ENCODE results near the gene SHC3. TPM values are rescaled to one million over a fixed set of nuclear protein-coding genes. Genes with fewer than 3 reads are reported as not detected.

SHC3 gene
- total and polyA plus RNA-seq, 2 of the 4 experiments (the other 2 are of a cell fraction), result 4.5 to 13.3 TPM

GRCh38 chr9:88995627-88996026 is 183.0 kb downstream of the SHC3 start:
- CTCF ChIA-PET, result interaction anchor here (0.6 kb wide), 1 partner anchor 421 kb away, joined by 7 read pairs; no protein-coding TSS in a partner anchor
- in situ Hi-C loops (cut with MboI; ENCODE audit: low sequenced_read_pairs) (loop anchor here (10.0 kb wide), 1 partner anchor 221 kb away; no protein-coding TSS in a partner anchor), dilution Hi-C loops (cut with HindIII; ENCODE audit: low sequenced_read_pairs, unreplicated experiment) (loop anchor here (25.0 kb wide), 1 partner anchor 358 kb away; no protein-coding TSS in a partner anchor), intact Hi-C loops (cut with micrococcal nuclease) (loop anchor here (2.0 kb wide), 1 partner anchor 273 kb away; no protein-coding TSS in a partner anchor)
- no TSS peak for BruUV-seq (replicated peaks)
- no peak overlapping the region for H4K91ac ChIP-seq (ENCODE audit: insufficient read depth, low read depth, low read length)
- H3K18ac ChIP-seq (ENCODE audit: low read depth, low read length), result 0 out of 2 replicates have a peak overlapping the region, but pooled peaks have one; percentile 34
- POLR2A ChIA-PET (ENCODE audit: unreplicated experiment), result no interaction called here
- peaks cover 32% of the 10 kb centered on the region for H3K36me3 ChIP-seq (ENCODE audit: control insufficient read depth, insufficient read depth, low read length)
- no peak overlapping the region for H2AK9ac ChIP-seq (replicated peaks; ENCODE audit: low read depth, low read length, poor library complexity)
- H3K9me1 ChIP-seq (ENCODE audit: insufficient read depth, low read length), result peaks cover 25% of the 10 kb centered on the region
- no peak overlapping the region for H4K5ac ChIP-seq (ENCODE audit: low read depth, low read length)
- H3K4me2 ChIP-seq (ENCODE audit: low read depth, low read length), result no peak overlapping the region; the same call in 1 of the 2 replicates
- H2BK15ac ChIP-seq (ENCODE audit: low read depth, low read length), result no peak overlapping the region
- no peak overlapping the region for H3K14ac ChIP-seq (replicated peaks; ENCODE audit: low read depth, low read length)
- peaks cover 33 to 62% of the 10 kb centered on the region in 2 experiments for H3K79me1 ChIP-seq (ENCODE audit: low read depth in 1 of 2, low read length in 2 of 2)
- no peaks in the 10 kb centered on the region for H3K9me3 ChIP-seq (ENCODE audit: control insufficient read depth, insufficient read depth, low read length)
- H3K4me1 ChIP-seq (ENCODE audit: control insufficient read depth, insufficient read depth, low read length), result peaks cover 23% of the 10 kb centered on the region
- no peak overlapping the region for H2BK5ac ChIP-seq (ENCODE audit: low read depth, low read length, poor library complexity, severe bottlenecking)
- H2AK5ac ChIP-seq (ENCODE audit: low read depth, low read length), result no peak overlapping the region; the same call in 1 of the 2 replicates
- H3K4me3 ChIP-seq (ENCODE audit: insufficient read depth, low read depth, low read length), result no peak overlapping the region
- no peak overlapping the region for H2AFZ ChIP-seq (replicated peaks; ENCODE audit: low read length, poor library complexity)
- TF ChIP-seq NFE2L2 (IDR thresholded peaks at IDR 0.05; ENCODE audit: low read depth, low read length) (no peak), MAZ (IDR thresholded peaks at IDR 0.05; ENCODE audit: borderline replicate concordance, low read depth, low read length) (no peak), POLR2A (IDR thresholded peaks at IDR 0.05; ENCODE audit: low read depth, low read length) (no peak), CEBPB (IDR thresholded peaks at IDR 0.05; ENCODE audit: low read depth, low read length) (no peak), RCOR1 (IDR thresholded peaks at IDR 0.05; ENCODE audit: insufficient replicate concordance, low read length) (no peak)
- TF ChIP-seq, protein P1, sequence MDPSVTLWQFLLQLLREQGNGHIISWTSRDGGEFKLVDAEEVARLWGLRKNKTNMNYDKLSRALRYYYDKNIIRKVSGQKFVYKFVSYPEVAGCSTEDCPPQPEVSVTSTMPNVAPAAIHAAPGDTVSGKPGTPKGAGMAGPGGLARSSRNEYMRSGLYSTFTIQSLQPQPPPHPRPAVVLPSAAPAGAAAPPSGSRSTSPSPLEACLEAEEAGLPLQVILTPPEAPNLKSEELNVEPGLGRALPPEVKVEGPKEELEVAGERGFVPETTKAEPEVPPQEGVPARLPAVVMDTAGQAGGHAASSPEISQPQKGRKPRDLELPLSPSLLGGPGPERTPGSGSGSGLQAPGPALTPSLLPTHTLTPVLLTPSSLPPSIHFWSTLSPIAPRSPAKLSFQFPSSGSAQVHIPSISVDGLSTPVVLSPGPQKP (IDR thresholded peaks at IDR 0.05; ENCODE audit: borderline replicate concordance, low read depth, low read length), result no peak
- TF ChIP-seq, protein P2, sequence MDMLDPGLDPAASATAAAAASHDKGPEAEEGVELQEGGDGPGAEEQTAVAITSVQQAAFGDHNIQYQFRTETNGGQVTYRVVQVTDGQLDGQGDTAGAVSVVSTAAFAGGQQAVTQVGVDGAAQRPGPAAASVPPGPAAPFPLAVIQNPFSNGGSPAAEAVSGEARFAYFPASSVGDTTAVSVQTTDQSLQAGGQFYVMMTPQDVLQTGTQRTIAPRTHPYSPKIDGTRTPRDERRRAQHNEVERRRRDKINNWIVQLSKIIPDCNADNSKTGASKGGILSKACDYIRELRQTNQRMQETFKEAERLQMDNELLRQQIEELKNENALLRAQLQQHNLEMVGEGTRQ (IDR thresholded peaks at IDR 0.05; ENCODE audit: low read depth, low read length), result no peak
- peak overlapping the region; percentile 27; the same call in 1 of the 2 replicates for H3K23ac ChIP-seq (ENCODE audit: low read depth, low read length)
- H3K27ac ChIP-seq (ENCODE audit: insufficient read depth, low read length), result no peak overlapping the region
- 65% methylated on average over 2 of the region's 6 CpGs; no CpG with 5 or more reads in 1 of the 2 experiments for WGBS, 2 experiments (ENCODE audit: extremely low coverage in 2 of 2, insufficient read length in 1 of 2)
- H2BK20ac ChIP-seq (ENCODE audit: low read depth, low read length), result no peak overlapping the region
- H4K8ac ChIP-seq (ENCODE audit: low read depth in 2 of 2, low read length in 2 of 2), result no peak overlapping the region
- no peak for DNase-seq
- ATAC-seq (ENCODE audit: low read depth), result no peak
- peaks cover 4% of the 10 kb centered on the region; the same call in 1 of the 2 replicates for H4K20me1 ChIP-seq (ENCODE audit: insufficient read depth, low read length)
- H3K56ac ChIP-seq (ENCODE audit: extremely low read depth, insufficient read depth, low read length), result no peak overlapping the region
- H3K27me3 ChIP-seq (ENCODE audit: control insufficient read depth, insufficient read depth, low read length), result no peaks in the 10 kb centered on the region
- H3K9ac ChIP-seq (ENCODE audit: low read depth, low read length), result no peak overlapping the region
- no peak overlapping the region for H2BK120ac ChIP-seq (ENCODE audit: low read depth, low read length)
- H3K4ac ChIP-seq (ENCODE audit: low read depth, low read length), result no peak overlapping the region
